Measurements from ENCODE around the gene EPB41L5.

- TF ChIP-seq CTCF (IDR thresholded peaks at IDR 0.05) (no peak), POLR2A (IDR thresholded peaks at IDR 0.05) (no peak)
Measured at GRCh38 chr2:120001471-120001870, 11.4 kb upstream of the EPB41L5 start.
